GM19463 (cell line): ENCODE measurements around the gene BRIP1.
"Not testable (repeated sequence)": the region's sequence is repeated elsewhere in the genome, so short reads cannot be mapped to it uniquely, and the experiment has no call there.

Source experiments
- ATAC-seq: cut with Tn5 transposase; IDR thresholded peaks from one replicate; pipeline ENCODE4 v1.9.1; 2021; ENCODE audit warnings: mild to moderate bottlenecking, moderate library complexity; ENCODE audit not compliant: unreplicated experiment

The BRIP1 gene

DNA sequence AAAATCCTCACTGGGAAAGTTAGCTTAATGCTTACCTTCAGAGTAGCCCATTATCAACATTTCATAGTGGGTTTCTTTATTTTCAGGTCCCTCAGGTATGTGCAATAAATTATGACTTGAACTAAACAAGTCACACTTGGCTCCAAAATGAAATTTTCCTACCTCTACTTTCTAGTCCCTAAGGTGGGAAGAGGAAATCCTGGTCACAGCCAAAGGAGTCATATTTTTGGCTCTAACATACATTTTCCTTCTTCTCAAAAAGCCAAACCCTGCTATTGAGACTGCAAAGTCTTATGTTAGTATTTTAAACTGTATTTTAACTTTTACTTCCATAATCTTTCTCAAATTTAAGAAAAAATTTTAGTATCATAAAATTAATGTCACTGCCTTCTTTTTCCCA lies 128.9 kb downstream of the BRIP1 start:
- no peak for ATAC-seq

GRCh38 chr17:61734012-61734411 lies 129.3 kb downstream of the BRIP1 start:
- ATAC-seq = no peak

GRCh38 chr17:61733021-61733420 lies 130.3 kb downstream of the BRIP1 start:
- no peak for ATAC-seq

DNA sequence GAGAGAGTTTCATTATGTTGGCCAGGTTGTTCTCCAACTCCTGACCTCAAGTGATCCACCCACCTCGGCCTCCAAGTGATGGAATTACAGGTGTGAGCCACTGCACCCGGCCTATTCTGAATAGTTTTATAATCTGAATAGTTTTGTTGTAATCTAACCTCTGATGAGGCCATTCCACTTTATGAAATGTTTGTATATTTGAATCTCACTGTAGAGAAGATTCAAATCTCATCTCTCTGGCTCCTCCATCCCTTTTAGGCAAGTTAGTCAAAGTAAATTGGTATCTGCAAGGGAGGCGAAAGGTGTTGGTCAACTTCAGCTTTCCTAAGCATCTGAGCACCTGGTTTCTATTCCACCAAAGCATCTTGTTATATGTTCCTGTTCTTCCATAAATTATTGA lies 131.2 kb downstream of the BRIP1 start:
- ATAC-seq = no peak

GRCh38 chr17:61731330-61731729 lies 132.0 kb downstream of the BRIP1 start:
- ATAC-seq = no peak

- ATAC-seq = no peak
These were observed 133.5 kb downstream of the BRIP1 start for GRCh38 chr17:61729690-61730268.

- no peak for ATAC-seq
These were observed 135.0 kb downstream of the BRIP1 start for GRCh38 chr17:61728297-61728836.

GRCh38 chr17:61727798-61728197 lies 135.5 kb downstream of the BRIP1 start:
- ATAC-seq = not testable (repeated sequence)

DNA sequence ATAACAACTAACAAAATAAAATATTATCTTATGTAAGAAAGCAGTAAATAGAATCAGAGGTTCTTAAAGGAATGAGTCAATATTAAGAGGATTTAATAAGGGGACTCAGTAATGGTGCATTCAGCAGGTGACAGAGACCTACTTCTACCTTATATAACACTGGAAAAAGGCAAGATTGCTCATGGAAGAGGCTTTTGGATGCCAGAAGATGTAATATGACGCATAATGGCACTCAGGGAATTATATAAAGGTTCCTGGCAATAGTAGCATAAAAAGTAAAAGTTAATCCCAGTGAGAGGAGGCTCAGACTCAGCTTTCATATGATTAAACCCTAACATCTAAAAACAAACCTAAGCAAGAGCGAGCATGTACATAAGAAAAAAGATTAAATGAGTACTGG lies 136.4 kb downstream of the BRIP1 start:
- no peak for ATAC-seq

- no peak for ATAC-seq
These were observed 138.6 kb downstream of the BRIP1 start for GRCh38 chr17:61724777-61725176.

- ATAC-seq = no peak
These were observed 139.4 kb downstream of the BRIP1 start for GRCh38 chr17:61723914-61724313.

DNA sequence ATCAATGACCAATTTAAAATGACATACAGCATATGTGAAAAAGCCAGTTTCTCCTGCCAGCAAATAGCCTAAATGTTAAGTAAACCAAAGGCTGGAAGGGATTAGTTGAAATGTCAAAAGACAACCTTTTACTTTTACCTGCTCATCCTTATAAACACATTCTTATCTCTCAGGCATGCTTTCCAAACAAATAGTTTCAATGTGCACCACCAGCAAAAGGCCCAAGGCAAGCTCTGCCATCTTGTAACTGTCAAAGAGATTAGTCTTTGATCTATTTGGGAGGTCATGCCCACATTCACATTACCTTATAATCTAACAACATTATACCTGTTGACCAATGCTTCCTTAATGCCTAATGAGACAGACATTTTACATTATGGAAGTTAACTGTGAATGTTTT lies 140.1 kb downstream of the BRIP1 start:
- no peak for ATAC-seq

- ATAC-seq = no peak
These were observed 140.9 kb downstream of the BRIP1 start for GRCh38 chr17:61722398-61722797.

DNA sequence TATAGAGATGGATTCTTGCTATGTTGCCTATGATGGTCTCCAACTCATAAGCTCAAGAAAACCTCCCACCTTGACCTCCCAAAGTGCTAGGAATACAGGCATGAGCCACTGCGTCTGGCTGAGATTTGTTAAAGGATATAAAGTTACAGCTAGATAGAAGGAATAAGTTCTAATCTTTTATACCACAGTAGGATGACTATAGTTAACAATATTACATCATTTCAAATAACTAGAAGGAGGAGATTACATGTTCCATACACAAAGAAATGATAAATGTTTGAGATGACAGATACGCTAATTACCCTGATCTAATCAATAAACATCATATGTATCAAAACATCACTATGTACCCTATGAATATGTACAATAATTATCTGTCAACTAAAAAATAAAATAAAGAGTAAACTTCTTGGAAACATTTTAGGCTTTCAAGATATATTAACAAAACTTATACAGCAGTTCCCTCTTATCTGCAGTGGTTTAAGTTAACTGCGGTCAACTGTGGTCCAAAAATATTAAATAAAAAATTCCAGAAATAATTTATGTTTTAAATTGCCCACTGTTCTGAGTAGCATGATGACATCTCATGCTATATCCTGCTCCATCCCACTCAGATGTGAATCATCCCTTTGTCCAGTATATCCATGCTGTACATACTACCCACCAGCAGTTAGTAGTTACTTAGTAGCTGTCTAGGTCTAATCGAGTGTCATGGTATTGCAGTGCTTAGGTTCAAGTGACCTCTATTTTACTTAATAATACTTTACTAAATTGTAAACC lies 143.1 kb downstream of the BRIP1 start:
- no peak for ATAC-seq

DNA sequence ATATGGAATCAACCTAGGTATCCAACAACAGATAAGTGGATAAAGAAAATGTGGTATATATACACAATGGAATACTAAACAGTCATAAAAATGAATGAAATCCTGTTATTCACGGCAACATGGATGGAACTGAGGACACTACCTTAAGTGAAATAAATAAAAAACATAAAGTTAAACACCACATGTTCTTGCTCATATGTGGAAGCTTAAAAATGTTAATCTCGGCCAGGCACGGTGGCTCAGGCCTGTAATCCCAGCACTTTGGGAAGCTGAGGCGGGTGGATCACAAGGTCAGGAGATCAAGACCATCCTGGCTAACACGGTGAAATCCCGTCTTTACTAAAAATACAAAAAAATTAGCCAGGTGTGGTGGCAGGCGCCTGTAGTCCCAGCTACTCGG lies 144.1 kb downstream of the BRIP1 start:
- not testable (repeated sequence) for ATAC-seq

DNA sequence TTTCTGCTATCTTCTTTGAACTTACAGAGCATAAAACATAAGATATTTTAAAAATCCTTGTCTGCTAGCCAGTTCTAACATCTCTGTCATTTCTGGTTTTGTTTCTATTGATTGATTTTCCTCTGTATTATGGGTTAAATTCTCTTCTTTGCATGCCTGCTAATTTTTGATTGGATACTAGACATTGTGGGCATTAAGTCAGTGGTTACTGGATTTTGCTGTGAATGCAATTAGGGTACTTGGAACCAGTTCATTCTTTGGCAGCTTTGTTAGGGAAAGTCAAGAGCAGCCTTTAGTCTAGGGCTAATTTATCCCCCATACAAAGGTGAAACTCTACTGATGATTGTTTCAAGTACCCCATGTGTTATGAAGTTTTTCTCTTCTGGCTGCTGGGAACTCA lies 145.3 kb downstream of the BRIP1 start:
- no peak for ATAC-seq

DNA sequence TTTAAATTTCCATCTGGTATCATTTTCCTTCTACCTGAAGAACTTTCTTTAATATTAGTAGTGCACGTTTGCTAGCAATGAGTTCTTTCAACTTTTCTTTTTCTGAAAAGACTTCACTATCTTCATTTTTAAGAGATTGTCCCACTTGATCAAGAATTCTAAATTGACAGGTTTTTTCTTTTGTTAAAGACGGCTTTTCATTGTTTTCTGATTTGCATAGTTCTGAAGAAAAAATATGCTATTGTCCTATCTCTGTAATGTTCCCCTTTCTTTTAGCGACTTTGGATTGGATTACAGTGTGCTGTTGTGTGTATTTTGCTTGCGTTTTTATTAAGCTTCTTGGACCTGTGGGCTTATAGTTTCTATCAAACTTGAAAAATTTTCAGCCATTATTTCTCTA lies 146.0 kb downstream of the BRIP1 start:
- ATAC-seq = no peak

- no peak for ATAC-seq
These were observed 147.0 kb downstream of the BRIP1 start for GRCh38 chr17:61716225-61716829.

GRCh38 chr17:61715348-61715747 lies 148.0 kb downstream of the BRIP1 start:
- no peak for ATAC-seq

DNA sequence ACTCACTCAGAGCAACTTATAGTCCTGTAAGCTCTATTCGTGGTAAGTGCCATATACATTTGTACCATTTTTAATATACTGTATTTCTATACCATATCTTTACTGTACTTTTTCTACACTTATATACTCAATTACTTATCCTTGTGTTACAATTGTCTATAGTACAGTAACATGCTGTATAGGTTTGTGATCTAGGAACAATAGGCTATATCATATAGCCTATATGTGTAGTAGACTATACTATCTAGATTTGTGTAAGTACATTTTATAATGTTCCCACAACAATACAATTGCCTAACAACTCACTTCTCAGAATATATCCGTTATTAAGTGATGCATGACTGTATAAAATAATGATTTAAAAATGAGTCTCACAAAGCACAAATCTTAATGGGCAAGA lies 149.0 kb downstream of the BRIP1 start:
- ATAC-seq = no peak

GRCh38 chr17:61713035-61713434 lies 150.3 kb downstream of the BRIP1 start:
- no peak for ATAC-seq

GRCh38 chr17:61710546-61710945 lies 152.8 kb downstream of the BRIP1 start:
- ATAC-seq = no peak
